GM23338 (cell line): ENCODE results near the gene SLC26A6. TPM values are rescaled to one million over a fixed set of nuclear protein-coding genes. Genes with fewer than 3 reads are reported as not detected.

Experiments
- ATAC-seq: fragments of 200-7000 bp; cut with Tn5 transposase; 3 replicates; pipeline ENCODE4 v1.9.1; 2020
- DNase-seq: peaks from one replicate; pipeline ENCODE4 v3.0.0-alpha.2; 2015; ENCODE audit warnings: low spot score
- H2AFZ ChIP-seq: fragments of 200-600 bp; sonication (generic); 2 replicates; pipeline ENCODE4 v1.8.0; 2016; ENCODE audit warnings: antibody characterized with exemption, mild to moderate bottlenecking, moderate library complexity
- H3F3A ChIP-seq: fragments of 200-600 bp; sonication (generic); replicated peaks from 2 replicates; pipeline ENCODE4 v1.8.0; 2017; ENCODE audit warnings: antibody characterized with exemption, mixed run types, low read depth
- H3K27ac ChIP-seq: fragments of 200-600 bp; sonication (generic); 2 replicates; pipeline ENCODE4 v1.6.1; 2016; ENCODE audit warnings: low read depth
- H3K27me3 ChIP-seq: fragments of 200-600 bp; sonication (generic); 2 replicates; pipeline ENCODE4 v1.8.0; 2016; ENCODE audit warnings: mild to moderate bottlenecking, mixed run types, moderate library complexity; ENCODE audit not compliant: insufficient read depth
- H3K36me3 ChIP-seq: fragments of 200-600 bp; sonication (generic); 2 replicates; pipeline ENCODE4 v1.8.0; 2016; ENCODE audit warnings: mild to moderate bottlenecking; ENCODE audit not compliant: insufficient read depth
- H3K4me1 ChIP-seq: fragments of 200-600 bp; sonication (generic); 2 replicates; pipeline ENCODE4 v1.8.0; 2016; ENCODE audit warnings: mild to moderate bottlenecking, moderate library complexity; ENCODE audit not compliant: insufficient read depth
- H3K4me2 ChIP-seq: fragments of 200-600 bp; sonication (generic); 2 replicates; pipeline ENCODE4 v1.7.1; 2017; ENCODE audit warnings: mixed run types
- H3K4me3 ChIP-seq: fragments of 200-600 bp; sonication (generic); 2 replicates; pipeline ENCODE4 v1.6.1; 2016; ENCODE audit warnings: mixed run types
- H3K79me2 ChIP-seq: fragments of 200-600 bp; sonication (generic); replicated peaks from 2 replicates; pipeline ENCODE4 v1.8.0; 2017; ENCODE audit warnings: mild to moderate bottlenecking; ENCODE audit not compliant: insufficient read depth
- H3K9me2 ChIP-seq: fragments of 200-600 bp; sonication (generic); 2 replicates; pipeline ENCODE4 v1.8.0; 2017; ENCODE audit not compliant: insufficient read depth
- H4K20me1 ChIP-seq: fragments of 200-600 bp; sonication (generic); replicated peaks from 2 replicates; pipeline ENCODE4 v1.8.0; 2017; ENCODE audit warnings: mild to moderate bottlenecking; ENCODE audit not compliant: insufficient read depth
- H3K27ac Mint-ChIP-seq: 2 replicates; pipeline ENCODE4 v1.8.0; 2020; ENCODE audit warnings: inconsistent platforms, mild to moderate bottlenecking, moderate library complexity, mixed read lengths
- H3K27me3 Mint-ChIP-seq: 3 replicates; pipeline ENCODE4 v1.8.0; 2022; ENCODE audit warnings: low read depth, mild to moderate bottlenecking, moderate library complexity, mixed read lengths, inconsistent platforms; ENCODE audit not compliant: insufficient read depth, poor library complexity
- H3K36me3 Mint-ChIP-seq: 3 replicates; pipeline ENCODE4 v1.8.0; 2021; ENCODE audit warnings: low read depth, mild to moderate bottlenecking, inconsistent platforms, moderate library complexity, mixed read lengths
- H3K4me1 Mint-ChIP-seq: 3 replicates; pipeline ENCODE4 v1.8.0; 2020; ENCODE audit warnings: mild to moderate bottlenecking, inconsistent platforms, mixed read lengths
- H3K4me3 Mint-ChIP-seq: 3 replicates; pipeline ENCODE4 v1.8.0; 2021; ENCODE audit warnings: moderate library complexity, mild to moderate bottlenecking, inconsistent platforms, mixed read lengths
- H3K9me3 Mint-ChIP-seq: 3 replicates; pipeline ENCODE4 v1.8.0; 2020; ENCODE audit warnings: moderate library complexity, mild to moderate bottlenecking, inconsistent platforms, mixed read lengths
- CREB1 ChIP-seq: fragments of 250-450 bp; sonication (Bioruptor Pico); IDR thresholded peaks from 2 replicates; pipeline ENCODE4 v1.5.0; 2020; ENCODE audit warnings: low read depth, mild to moderate bottlenecking, moderate library complexity
- EZH2 ChIP-seq: fragments of 200-600 bp; sonication (generic); IDR thresholded peaks from one replicate; pipeline ENCODE4 v1.8.0; 2017; ENCODE audit warnings: antibody characterized with exemption, mild to moderate bottlenecking, low read depth; ENCODE audit not compliant: unreplicated experiment
- JUNB ChIP-seq: IDR thresholded peaks from one replicate; pipeline ENCODE4 v1.6.1; 2016; ENCODE audit warnings: antibody characterized with exemption; ENCODE audit not compliant: unreplicated experiment
- NANOG ChIP-seq: IDR thresholded peaks from 2 replicates; pipeline ENCODE4 v1.6.1; 2016; ENCODE audit warnings: antibody characterized with exemption, borderline replicate concordance
- POLR2AphosphoS5 ChIP-seq: IDR thresholded peaks from 2 replicates; pipeline ENCODE4 v1.6.1; 2016; ENCODE audit warnings: antibody characterized with exemption, low read depth
- STAT1 ChIP-seq: IDR thresholded peaks from one replicate; pipeline ENCODE4 v1.6.1; 2016; ENCODE audit warnings: antibody characterized with exemption; ENCODE audit not compliant: unreplicated experiment
- ZNF114 ChIP-seq: fragments of 250-450 bp; sonication (Bioruptor Pico); IDR thresholded peaks from 2 replicates; pipeline ENCODE4 v1.5.0; 2020; ENCODE audit warnings: mild to moderate bottlenecking, moderate library complexity
- ZNF331 ChIP-seq: fragments of 250-450 bp; sonication (Bioruptor Pico); IDR thresholded peaks from 2 replicates; pipeline ENCODE4 v1.5.0; 2020; ENCODE audit warnings: low read depth, mild to moderate bottlenecking, moderate library complexity
- polyA plus RNA-seq: library from polyadenylated mRNA; unstranded; fragments of >200 nt; fragmentation: Nextera tagmentation; extraction: Ambion mirVana; gene quantifications from 2 replicates; pipeline ENCODE4 v1.2.1, GENCODE V29; 2016
- total RNA-seq: library from RNA; depleted of rRNA; stranded (reverse); fragments of >200 nt; shearing (Covaris generic); gene quantifications from 2 replicates; pipeline ENCODE4 v1.2.3, GENCODE V29; 2014
- TF ChIP-seq, protein P1 (sequence below): fragments of 250-450 bp; sonication (Bioruptor Pico); IDR thresholded peaks from 2 replicates; pipeline ENCODE4 v1.5.0; 2020; ENCODE audit warnings: mild to moderate bottlenecking, moderate library complexity
- TF ChIP-seq, protein P2 (sequence below), 2 experiments: fragments of 200-600 bp in 1 of 2; sonication (generic) in 1 of 2; conservative IDR thresholded peaks; 2 replicates each; pipeline versions ENCODE4 v1.5.1 to v1.6.1; 2016 to 2017; ENCODE audit warnings: antibody characterized with exemption in 2 of 2, low read depth in 2 of 2, mild to moderate bottlenecking in 2 of 2, moderate library complexity in 1 of 2
- TF ChIP-seq, protein P3 (sequence below): IDR thresholded peaks from 2 replicates; pipeline ENCODE4 v1.6.1; 2016; ENCODE audit warnings: antibody characterized with exemption
- TF ChIP-seq, protein P4 (sequence below): IDR thresholded peaks from one replicate; pipeline ENCODE4 v1.6.1; 2018; ENCODE audit warnings: antibody characterized with exemption; ENCODE audit not compliant: unreplicated experiment

Gene SLC26A6
- total and polyA plus RNA-seq, 2 experiments from 2014 or later, result 34.3 to 96.4 TPM

DNA sequence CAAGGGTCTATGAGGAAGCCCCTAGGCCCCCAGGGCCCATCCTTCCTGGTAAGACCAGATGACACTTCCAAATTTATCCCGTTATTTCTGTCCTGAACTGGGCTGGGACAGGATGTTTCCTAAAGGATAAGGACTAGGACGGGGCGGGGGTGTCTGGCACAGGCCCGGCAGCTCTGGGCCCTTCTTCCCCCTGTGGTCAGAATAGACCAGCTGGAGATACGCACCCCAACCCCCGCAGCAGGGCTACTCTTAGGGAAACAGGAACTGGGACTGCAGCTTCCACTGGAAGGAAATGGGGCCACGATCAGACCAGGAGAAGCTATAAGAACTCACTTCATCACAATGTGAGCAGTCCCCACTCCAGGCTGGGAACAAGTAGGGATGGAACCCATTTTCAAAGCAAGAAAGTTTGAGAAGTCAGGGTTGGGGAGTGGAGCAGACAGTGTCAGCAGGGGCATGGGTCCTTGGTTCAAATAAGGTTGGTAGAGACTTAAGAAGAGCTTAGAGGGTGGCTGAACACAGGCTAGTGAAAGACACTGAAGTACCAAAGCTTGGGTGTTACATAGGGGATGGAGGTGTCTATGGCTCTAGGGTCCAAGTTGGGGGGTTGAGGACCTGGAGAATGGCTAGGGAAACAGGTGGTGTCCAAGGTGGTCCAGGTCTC lies 49.4 kb upstream of the SLC26A6 start:
- DNase-seq (peak; percentile 32), ATAC-seq (no peak)
- Histone ChIP-seq H3K36me3 (peaks cover 16% of the 10 kb centered on the region), H3K9me2 (no peaks in the 10 kb centered on the region), H3F3A (peaks cover 32% of the 10 kb centered on the region), H3K4me1 (peaks cover 7% of the 10 kb centered on the region), H3K4me2 (peak overlapping the region; percentile 91), H2AFZ (no peak overlapping the region), H3K4me3 (peak overlapping the region; percentile 89), H3K27me3 (no peaks in the 10 kb centered on the region), H4K20me1 (peaks cover 15% of the 10 kb centered on the region), H3K79me2 (peaks cover 13% of the 10 kb centered on the region), H3K27ac (no peak overlapping the region)
- TF ChIP-seq, protein P1, sequence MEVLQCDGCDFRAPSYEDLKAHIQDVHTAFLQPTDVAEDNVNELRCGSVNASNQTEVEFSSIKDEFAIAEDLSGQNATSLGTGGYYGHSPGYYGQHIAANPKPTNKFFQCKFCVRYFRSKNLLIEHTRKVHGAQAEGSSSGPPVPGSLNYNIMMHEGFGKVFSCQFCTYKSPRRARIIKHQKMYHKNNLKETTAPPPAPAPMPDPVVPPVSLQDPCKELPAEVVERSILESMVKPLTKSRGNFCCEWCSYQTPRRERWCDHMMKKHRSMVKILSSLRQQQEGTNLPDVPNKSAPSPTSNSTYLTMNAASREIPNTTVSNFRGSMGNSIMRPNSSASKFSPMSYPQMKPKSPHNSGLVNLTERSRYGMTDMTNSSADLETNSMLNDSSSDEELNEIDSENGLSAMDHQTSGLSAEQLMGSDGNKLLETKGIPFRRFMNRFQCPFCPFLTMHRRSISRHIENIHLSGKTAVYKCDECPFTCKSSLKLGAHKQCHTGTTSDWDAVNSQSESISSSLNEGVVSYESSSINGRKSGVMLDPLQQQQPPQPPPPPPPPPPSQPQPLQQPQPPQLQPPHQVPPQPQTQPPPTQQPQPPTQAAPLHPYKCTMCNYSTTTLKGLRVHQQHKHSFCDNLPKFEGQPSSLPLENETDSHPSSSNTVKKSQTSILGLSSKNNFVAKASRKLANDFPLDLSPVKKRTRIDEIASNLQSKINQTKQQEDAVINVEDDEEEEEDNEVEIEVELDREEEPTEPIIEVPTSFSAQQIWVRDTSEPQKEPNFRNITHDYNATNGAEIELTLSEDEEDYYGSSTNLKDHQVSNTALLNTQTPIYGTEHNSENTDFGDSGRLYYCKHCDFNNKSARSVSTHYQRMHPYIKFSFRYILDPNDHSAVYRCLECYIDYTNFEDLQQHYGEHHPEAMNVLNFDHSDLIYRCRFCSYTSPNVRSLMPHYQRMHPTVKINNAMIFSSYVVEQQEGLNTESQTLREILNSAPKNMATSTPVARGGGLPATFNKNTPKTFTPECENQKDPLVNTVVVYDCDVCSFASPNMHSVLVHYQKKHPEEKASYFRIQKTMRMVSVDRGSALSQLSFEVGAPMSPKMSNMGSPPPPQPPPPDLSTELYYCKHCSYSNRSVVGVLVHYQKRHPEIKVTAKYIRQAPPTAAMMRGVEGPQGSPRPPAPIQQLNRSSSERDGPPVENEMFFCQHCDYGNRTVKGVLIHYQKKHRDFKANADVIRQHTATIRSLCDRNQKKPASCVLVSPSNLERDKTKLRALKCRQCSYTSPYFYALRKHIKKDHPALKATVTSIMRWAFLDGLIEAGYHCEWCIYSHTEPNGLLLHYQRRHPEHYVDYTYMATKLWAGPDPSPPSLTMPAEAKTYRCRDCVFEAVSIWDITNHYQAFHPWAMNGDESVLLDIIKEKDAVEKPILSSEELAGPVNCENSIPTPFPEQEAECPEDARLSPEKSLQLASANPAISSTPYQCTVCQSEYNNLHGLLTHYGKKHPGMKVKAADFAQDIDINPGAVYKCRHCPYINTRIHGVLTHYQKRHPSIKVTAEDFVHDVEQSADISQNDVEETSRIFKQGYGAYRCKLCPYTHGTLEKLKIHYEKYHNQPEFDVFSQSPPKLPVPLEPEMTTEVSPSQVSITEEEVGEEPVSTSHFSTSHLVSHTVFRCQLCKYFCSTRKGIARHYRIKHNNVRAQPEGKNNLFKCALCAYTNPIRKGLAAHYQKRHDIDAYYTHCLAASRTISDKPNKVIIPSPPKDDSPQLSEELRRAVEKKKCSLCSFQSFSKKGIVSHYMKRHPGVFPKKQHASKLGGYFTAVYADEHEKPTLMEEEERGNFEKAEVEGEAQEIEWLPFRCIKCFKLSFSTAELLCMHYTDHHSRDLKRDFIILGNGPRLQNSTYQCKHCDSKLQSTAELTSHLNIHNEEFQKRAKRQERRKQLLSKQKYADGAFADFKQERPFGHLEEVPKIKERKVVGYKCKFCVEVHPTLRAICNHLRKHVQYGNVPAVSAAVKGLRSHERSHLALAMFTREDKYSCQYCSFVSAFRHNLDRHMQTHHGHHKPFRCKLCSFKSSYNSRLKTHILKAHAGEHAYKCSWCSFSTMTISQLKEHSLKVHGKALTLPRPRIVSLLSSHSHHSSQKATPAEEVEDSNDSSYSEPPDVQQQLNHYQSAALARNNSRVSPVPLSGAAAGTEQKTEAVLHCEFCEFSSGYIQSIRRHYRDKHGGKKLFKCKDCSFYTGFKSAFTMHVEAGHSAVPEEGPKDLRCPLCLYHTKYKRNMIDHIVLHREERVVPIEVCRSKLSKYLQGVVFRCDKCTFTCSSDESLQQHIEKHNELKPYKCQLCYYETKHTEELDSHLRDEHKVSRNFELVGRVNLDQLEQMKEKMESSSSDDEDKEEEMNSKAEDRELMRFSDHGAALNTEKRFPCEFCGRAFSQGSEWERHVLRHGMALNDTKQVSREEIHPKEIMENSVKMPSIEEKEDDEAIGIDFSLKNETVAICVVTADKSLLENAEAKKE (CRISPR knock-in tag), result no peak
- TF ChIP-seq ZNF114 (CRISPR knock-in tag) (no peak), NANOG (no peak), POLR2AphosphoS5 (no peak), EZH2 (no peak), CREB1 (CRISPR knock-in tag) (no peak), JUNB (no peak), STAT1 (no peak), ZNF331 (no peak)
- TF ChIP-seq, protein P2, sequence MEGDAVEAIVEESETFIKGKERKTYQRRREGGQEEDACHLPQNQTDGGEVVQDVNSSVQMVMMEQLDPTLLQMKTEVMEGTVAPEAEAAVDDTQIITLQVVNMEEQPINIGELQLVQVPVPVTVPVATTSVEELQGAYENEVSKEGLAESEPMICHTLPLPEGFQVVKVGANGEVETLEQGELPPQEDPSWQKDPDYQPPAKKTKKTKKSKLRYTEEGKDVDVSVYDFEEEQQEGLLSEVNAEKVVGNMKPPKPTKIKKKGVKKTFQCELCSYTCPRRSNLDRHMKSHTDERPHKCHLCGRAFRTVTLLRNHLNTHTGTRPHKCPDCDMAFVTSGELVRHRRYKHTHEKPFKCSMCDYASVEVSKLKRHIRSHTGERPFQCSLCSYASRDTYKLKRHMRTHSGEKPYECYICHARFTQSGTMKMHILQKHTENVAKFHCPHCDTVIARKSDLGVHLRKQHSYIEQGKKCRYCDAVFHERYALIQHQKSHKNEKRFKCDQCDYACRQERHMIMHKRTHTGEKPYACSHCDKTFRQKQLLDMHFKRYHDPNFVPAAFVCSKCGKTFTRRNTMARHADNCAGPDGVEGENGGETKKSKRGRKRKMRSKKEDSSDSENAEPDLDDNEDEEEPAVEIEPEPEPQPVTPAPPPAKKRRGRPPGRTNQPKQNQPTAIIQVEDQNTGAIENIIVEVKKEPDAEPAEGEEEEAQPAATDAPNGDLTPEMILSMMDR (conservative IDR thresholded peaks at IDR 0.05; ENCODE audit: low read depth in 2 of 2), result no peak
- TF ChIP-seq, protein P3, sequence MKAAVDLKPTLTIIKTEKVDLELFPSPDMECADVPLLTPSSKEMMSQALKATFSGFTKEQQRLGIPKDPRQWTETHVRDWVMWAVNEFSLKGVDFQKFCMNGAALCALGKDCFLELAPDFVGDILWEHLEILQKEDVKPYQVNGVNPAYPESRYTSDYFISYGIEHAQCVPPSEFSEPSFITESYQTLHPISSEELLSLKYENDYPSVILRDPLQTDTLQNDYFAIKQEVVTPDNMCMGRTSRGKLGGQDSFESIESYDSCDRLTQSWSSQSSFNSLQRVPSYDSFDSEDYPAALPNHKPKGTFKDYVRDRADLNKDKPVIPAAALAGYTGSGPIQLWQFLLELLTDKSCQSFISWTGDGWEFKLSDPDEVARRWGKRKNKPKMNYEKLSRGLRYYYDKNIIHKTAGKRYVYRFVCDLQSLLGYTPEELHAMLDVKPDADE, result no peak
- TF ChIP-seq, protein P4, sequence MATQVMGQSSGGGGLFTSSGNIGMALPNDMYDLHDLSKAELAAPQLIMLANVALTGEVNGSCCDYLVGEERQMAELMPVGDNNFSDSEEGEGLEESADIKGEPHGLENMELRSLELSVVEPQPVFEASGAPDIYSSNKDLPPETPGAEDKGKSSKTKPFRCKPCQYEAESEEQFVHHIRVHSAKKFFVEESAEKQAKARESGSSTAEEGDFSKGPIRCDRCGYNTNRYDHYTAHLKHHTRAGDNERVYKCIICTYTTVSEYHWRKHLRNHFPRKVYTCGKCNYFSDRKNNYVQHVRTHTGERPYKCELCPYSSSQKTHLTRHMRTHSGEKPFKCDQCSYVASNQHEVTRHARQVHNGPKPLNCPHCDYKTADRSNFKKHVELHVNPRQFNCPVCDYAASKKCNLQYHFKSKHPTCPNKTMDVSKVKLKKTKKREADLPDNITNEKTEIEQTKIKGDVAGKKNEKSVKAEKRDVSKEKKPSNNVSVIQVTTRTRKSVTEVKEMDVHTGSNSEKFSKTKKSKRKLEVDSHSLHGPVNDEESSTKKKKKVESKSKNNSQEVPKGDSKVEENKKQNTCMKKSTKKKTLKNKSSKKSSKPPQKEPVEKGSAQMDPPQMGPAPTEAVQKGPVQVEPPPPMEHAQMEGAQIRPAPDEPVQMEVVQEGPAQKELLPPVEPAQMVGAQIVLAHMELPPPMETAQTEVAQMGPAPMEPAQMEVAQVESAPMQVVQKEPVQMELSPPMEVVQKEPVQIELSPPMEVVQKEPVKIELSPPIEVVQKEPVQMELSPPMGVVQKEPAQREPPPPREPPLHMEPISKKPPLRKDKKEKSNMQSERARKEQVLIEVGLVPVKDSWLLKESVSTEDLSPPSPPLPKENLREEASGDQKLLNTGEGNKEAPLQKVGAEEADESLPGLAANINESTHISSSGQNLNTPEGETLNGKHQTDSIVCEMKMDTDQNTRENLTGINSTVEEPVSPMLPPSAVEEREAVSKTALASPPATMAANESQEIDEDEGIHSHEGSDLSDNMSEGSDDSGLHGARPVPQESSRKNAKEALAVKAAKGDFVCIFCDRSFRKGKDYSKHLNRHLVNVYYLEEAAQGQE, result no peak
- Mint-ChIP-seq H3K27ac (no peak overlapping the region), H3K36me3 (peaks cover 56% of the 10 kb centered on the region), H3K4me3 (peak overlapping the region; percentile 86), H3K27me3 (peaks cover 14% of the 10 kb centered on the region), H3K4me1 (peaks cover 17% of the 10 kb centered on the region), H3K9me3 (no peaks in the 10 kb centered on the region; the same call in 2 of the 3 replicates)
